NCI-H2029 (cell line): ENCODE measurements around the gene PAK2.
A peak's percentile ranks its signal among the peaks of the same experiment; 100 is the strongest.
"Not testable (repeated sequence)": the region's sequence is repeated elsewhere in the genome, so short reads cannot be mapped to it uniquely, and the experiment has no call there.

Experiments used
- DNase-seq: peaks from one replicate; lab custom pipeline; 2025; lab: John Stamatoyannopoulos, UW

Gene PAK2

DNA sequence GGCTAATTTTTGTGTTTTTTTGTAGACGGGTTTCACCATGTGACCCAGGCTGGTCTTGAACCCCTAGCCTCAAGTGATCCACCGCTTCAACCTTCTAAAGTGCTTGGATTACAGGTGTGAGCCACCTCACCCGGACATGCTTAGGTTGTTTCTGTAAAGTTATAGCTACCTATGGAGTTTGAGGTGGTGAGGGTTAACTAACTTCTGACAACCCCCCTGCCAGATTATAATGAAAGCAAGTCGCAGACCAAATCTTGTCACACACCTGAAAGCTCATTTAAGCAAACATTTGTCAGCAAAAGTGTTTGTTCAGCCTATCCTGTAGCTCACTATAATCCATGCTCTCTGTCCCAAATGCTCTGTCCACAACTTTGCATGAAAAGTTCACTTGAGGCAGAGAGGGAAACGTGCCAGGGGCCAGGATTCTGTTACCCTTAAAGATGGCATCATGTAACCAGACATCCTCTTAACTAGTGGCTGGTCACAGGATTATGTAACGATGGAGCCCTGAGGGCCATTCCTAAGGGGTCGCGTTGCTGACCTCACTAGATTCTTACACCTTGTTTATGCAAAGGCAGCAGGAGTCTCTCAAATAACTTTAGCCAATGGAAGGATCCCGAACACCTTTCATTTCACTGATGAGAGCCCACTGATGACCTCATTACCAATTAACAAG lies 103.9 kb downstream of the PAK2 start:
- DNase-seq: no peak

DNA sequence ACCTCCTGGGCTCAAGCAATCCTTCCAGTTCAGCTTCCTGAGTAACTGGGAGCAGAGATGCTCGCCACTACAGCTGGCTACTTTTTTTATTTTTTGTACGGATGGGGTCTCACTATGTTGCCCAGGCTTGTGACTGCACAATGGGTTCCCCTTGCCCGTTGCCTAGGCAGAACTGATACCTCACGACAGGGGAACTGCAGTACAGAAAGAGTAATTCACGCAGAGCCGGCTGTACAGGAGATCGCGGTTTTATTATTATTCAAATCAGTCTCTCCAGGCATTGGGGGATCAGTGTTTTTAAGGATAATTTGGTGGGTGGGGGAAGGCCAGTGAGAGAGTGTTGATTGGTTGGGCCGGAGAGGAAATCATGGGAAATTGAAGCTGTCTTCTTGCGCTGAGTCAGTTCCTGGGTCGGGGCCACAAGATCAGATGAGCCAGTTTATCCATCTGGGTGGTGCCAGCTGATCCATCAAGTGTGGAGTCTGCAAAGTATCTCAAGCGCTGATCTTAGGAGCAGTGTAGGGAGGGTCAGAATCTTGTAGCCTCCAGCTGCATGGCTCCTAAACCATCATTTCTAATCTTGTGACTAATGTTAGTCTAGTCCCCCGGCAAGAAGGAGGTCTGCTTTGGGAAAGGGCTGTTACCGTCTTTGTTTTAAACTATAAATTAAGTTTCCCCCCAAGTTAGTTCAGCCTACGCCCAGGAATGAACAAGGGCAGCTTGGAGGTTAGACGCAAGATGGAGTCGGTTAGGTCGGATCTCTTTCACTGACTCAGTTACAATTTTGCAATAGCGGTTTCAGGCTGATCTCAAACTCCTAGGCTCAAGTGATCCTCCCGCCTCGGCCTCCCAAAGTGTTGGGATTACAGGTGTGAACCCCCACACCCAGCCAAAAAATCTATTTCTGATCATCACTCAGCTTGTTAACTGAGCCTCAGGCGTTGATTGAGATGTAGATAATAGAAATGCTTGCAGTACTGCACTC lies 104.9 kb downstream of the PAK2 start:
- not testable (repeated sequence) for DNase-seq

DNA sequence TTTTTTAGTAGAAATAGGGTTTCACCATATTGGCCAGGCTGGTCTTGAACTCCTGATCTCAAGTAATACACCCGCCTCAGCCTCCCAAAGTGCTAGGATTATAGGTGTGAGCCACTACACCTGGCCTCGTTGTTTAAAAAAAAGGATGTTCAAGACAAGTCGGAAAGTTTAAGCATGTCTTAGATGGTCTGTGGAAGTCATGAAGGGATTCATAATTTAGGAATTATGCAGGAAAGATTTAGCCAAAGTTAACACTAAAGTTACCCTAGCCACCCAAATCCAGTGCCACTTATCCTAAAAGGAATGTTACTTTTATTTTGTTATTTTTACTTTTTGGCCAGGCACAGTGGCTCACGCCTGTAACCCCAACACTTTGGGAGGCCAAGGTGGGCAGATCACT lies 108.7 kb downstream of the PAK2 start:
- DNase-seq: not testable (repeated sequence)

DNA sequence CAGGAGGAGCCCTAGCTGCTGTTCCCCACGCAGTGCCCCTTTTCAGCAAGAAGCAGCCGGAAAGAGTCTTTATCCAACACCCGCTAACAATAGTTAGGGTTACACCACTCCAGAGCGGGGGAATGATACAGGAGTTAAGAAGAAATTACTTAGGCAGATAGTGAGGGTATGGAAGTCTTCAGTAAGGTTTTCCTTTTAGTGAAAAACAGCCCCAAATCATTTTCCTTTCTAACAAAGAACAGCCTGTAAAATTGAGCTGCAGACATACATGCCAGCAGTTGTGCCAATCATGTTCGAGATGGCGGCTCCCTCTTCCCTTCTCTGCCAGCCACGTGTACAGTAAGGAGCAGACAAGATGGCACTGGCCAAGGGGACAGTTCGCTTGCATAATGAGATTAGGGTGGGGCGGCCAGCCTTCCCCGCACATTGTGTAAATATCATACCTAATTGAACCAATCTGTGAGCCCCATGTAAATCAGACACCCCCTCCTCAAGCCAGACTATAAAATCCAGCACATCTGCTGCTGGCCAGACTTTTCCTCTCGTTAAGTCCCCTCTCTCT lies 109.6 kb downstream of the PAK2 start:
- no peak for DNase-seq

DNA sequence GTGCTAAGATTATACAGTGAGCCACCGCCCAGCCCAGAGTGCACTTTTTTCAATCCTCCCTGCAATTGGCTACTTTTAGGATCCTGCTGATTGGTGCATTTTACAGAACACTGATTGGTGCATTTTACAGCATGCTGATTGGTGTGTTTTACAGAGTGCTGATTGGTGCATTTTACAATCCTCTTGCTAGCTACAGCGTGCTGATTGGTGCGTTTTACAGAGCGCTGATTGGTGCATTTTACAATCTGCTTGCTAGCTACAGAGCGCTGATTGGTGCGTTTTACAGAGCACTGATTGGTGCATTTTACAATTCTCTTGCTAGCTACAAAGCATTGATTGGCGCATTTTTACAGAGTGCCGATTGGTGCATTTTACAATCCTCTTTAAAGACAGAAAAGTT lies 123.3 kb downstream of the PAK2 start:
- DNase-seq: not testable (repeated sequence)

DNA sequence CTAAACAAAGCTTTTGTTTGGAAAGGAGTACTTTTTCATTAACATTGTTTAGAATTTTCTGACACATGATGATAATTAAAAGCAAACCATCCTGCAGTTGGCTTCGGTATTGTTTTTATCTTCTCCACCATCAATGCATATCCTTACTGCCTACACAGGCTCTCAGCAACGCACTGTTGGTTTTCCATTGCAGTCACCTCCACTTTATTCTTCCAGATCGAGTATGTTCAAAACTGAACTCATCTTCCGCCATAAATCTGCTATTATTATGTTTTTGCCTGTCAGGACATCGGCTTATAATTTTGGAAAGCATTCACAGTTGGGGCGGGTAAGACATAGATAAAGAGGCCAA lies 127.5 kb downstream of the PAK2 start:
- no peak for DNase-seq

DNA sequence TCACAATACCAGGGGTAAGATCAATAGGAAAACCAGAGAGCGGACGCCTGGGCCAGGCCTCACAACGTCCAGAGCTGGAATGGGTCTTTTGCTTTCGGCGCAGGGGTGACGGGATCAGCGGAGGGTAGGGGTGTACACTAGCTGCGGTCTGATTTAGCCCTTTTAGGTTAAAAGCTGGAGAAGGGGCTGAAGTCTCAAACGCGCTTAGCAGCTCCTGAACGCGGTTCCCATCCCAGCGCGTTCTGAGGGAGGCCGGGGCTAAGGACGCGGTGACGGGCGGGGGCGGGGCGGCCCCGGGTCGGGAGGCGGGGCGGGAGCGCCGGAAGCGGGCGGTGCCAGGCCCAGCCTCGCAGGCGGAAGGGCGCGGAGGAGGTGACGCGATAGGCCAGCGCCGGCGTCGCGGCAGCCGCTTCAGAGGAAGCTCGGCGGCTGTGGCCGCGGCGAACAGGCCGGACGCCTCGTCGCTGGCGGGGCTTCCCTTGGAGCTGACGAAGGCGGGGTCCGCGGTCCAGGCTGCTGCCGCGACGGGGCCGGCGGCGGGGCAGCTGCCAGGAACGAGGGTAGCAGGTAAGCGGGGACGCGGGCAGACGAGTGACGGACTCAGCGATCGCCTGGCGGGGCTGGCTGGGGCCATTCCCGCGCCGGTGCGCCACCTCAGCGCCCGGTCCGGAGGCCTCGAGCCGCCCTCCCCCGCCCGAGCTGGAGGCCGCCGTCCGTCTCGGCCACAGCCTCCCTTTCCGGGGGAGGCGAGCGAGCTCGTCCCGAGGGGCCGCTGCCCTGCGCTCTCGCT lies 128.0 kb downstream of the PAK2 start, which contains the start of gene SENP5:
Gene SENP5, plus strand, starts transcription at position 414 of the 790 bp plus-strand sequence. CDS start 17,262 bp downstream, outside the sequence.
- DNase-seq: peak; percentile 89

DNA sequence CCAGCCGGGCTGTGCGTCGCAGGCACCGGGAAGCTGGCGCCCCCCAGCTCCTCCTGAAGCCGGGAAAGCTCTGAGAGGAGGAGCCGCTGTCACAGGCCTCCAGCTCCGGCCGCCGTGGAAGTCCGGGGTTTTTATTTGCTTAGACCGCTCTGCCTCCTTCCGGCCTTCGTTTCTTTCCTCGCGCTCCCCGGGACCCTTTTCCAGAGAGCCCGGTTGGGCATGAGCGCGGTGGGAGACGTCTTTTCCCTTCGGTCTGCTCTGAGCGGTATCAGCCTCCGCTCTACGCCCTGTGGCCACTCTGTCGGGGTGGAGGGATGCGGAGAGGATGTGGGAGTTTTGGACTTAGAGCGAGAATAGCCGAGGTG lies 128.6 kb downstream of the PAK2 start:
- no peak for DNase-seq

DNA sequence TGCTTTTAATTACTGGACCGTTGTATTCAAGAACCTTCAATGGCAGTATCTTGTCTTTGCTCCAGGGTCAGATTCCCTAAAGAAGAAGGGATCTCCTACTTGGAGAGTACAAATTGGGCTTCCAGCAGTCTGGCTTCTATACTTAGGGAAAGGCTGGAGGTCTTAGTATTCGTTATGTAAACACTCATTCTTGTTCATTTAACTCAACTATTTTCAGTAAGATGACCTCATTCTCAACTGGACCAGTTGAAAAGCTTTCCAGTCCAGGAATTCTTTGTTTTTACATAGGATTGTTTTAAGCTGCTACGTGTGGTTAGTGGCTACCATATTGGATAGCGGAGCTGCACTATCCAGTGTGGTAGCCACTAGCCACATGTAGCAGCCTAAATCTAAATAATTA lies 132.7 kb downstream of the PAK2 start:
- DNase-seq: no peak

DNA sequence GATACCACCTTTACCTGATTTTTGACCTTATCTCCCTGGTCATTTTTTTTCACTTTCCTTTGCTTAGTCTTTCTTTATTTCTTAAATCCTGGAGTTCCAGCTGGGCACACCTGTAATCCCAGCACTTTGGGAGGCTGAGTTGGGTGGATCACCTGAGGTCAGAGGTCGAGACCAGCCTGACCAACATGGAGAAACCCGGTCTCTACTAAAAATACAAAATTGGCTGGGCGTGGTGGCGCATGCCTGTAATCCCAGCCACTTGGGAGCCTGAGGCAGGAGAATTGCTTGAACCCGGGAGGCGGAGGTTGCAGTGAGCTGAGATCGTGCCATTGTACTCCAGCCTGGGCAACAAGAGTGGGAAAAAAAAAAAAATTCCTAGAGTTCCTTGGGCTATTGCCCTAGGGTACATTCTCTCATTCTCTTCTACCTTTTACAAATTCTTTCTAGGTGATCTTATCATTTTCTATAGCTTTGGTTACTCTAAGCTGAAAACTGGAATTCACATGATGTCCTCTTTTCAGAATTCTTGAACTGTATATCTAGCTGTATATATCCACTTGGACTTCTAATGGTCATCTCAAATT lies 134.9 kb downstream of the PAK2 start:
- DNase-seq: not testable (repeated sequence)

DNA sequence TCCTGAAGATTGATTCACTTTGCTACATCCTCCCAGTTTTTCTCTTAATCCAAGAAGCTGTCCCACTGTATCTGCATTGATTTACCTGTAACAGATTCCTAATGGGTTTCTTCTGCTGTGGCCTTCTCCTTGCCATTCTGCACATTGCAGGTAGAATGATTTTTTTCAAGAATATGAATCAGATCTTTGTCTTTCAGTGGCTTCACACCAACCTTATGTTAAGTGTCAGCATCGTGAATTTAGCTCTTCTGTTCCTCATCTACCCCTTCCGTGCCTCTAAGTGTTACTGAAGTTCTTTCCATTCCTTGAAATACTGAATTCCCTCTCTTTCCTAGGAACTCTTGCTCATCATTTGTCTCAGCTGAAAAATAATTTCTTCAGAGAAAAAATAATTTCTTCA lies 135.6 kb downstream of the PAK2 start:
- DNase-seq: no peak
